ENCODE results near the gene C4orf50.

C4orf50 gene

DNA sequence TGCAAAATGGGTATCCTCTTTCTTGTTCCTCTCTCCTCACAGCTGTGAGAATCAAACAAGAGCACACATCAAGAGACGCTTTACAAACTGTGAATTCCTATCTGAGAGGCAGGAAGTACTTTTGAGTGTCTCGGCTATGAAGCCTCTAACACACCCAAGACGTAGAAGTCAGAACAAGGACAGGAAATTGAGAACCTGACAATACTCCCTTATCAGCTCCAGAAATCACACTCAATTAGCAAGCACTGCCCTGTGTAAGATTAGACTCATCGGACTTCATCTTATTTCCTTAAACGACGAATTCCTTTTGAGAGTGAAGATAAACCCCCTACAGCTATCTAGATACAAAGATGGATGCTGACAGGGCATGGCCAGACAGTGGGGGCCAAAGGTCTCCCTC, 74.7 kb downstream of the C4orf50 start:
- H3K56ac ChIP-seq (ENCODE audit: low read length): no peak overlapping the region

DNA sequence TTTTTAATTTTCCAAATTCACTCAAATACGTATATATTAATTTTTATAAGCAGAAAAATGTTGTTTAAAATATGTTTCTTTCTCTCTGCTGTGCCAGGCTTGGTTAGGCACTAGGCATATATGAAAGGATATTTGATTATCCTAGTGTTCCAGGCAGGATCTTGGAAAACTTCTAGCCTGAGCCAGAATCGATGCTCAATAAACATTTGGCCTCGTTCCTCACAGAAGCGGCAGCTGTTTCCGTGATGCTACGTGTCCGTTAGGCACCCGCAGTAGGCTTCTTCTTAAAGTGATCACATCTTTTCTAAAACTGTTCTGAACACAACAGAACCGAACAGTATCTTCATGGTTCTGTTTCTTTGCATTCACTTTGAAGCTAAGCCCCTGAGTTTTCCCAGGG, 75.3 kb downstream of the C4orf50 start:
- no peak for DNase-seq
- H3K27ac ChIP-seq (ENCODE audit: low read depth, low read length): no peak overlapping the region
- no peaks in the 10 kb centered on the region for H3K27me3 ChIP-seq (ENCODE audit: insufficient read depth, low read length, poor library complexity)
- H3K4ac ChIP-seq (ENCODE audit: low read depth, low read length): no peak overlapping the region
- no peaks in the 10 kb centered on the region for H3K36me3 ChIP-seq (ENCODE audit: control insufficient read depth, insufficient read depth, low read length)
- H3K4me2 ChIP-seq (ENCODE audit: low read length): no peak overlapping the region
- no peak overlapping the region for H4K5ac ChIP-seq (ENCODE audit: low read length)
- no peak overlapping the region for H4K8ac ChIP-seq (ENCODE audit: low read depth, low read length)
- H3K79me1 ChIP-seq (ENCODE audit: low read length): no peaks in the 10 kb centered on the region
- H3K9ac ChIP-seq (ENCODE audit: low read length): no peak overlapping the region
- no peak overlapping the region for H3K23ac ChIP-seq (ENCODE audit: low read length)
- no peak overlapping the region for H2AK5ac ChIP-seq (ENCODE audit: low read length)
- no peak overlapping the region for H2BK15ac ChIP-seq (replicated peaks; ENCODE audit: low read depth)
- no peak overlapping the region for H2BK120ac ChIP-seq (ENCODE audit: low read depth, low read length)
- no peaks in the 10 kb centered on the region for H3K79me2 ChIP-seq (ENCODE audit: control insufficient read depth, insufficient read depth, low read length)
- no peak overlapping the region for H3K56ac ChIP-seq (ENCODE audit: low read length)
- peak overlapping the region; percentile 42 for H3K18ac ChIP-seq (ENCODE audit: low read length)
- peaks cover 10% of the 10 kb centered on the region for H3K4me1 ChIP-seq (ENCODE audit: control insufficient read depth, low read depth, low read length)
- WGBS (ENCODE audit: extremely low coverage, insufficient coverage, low lambda C conversion rate): no CpG with 5 or more reads among the region's 9 CpGs
- H3K4me3 ChIP-seq (ENCODE audit: low read length): no peak overlapping the region
- H2BK5ac ChIP-seq (ENCODE audit: low read length): no peak overlapping the region

More for the DNA sequence above, 74.7 kb downstream of the C4orf50 start:
- Histone ChIP-seq H2BK5ac (ENCODE audit: low read length) (no peak overlapping the region), H4K8ac (ENCODE audit: low read depth, low read length) (no peak overlapping the region), H3K36me3 (ENCODE audit: control insufficient read depth, insufficient read depth, low read length) (no peaks in the 10 kb centered on the region), H3K79me1 (ENCODE audit: low read length) (no peaks in the 10 kb centered on the region), H3K4me1 (ENCODE audit: control insufficient read depth, low read depth, low read length) (peaks cover 10% of the 10 kb centered on the region), H3K4me2 (ENCODE audit: low read length) (no peak overlapping the region), H3K4ac (ENCODE audit: low read depth, low read length) (no peak overlapping the region), H3K9ac (ENCODE audit: low read length) (no peak overlapping the region), H4K5ac (ENCODE audit: low read length) (no peak overlapping the region), H3K27ac (ENCODE audit: low read depth, low read length) (peak overlapping the region; percentile 6), H3K18ac (ENCODE audit: low read length) (peak overlapping the region; percentile 19), H2AK5ac (ENCODE audit: low read length) (no peak overlapping the region), H2BK120ac (ENCODE audit: low read depth, low read length) (no peak overlapping the region), H2BK15ac (replicated peaks; ENCODE audit: low read depth) (no peak overlapping the region), H3K23ac (ENCODE audit: low read length) (no peak overlapping the region), H3K4me3 (ENCODE audit: low read length) (no peak overlapping the region), H3K79me2 (ENCODE audit: control insufficient read depth, insufficient read depth, low read length) (no peaks in the 10 kb centered on the region), H3K27me3 (ENCODE audit: insufficient read depth, low read length, poor library complexity) (no peaks in the 10 kb centered on the region)
- DNase-seq: peak; percentile 98
- no CpG with 5 or more reads among the region's 6 CpGs for WGBS (ENCODE audit: extremely low coverage, insufficient coverage, low lambda C conversion rate)

DNA sequence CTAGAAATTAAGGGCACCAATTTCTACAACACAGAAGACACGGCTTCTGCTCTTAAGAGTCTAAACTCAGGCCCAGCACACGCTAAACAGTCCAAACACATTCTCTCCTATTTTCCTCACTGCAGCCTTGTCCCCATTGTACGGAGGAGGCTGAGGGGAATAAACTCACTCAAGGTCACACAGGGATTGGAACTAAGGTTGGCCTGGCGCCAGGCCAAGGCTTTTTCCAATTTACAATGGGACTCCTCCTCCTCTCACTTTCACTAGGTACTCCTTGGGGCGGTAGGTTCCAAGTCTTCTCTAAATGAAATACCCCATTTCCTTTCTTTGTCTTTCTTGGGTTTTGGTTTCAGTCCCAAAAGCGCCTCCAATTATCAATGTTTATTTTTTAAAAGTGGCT, 76.6 kb downstream of the C4orf50 start:
- Histone ChIP-seq H3K4ac (ENCODE audit: low read depth, low read length) (no peak overlapping the region), H3K79me1 (ENCODE audit: low read length) (no peaks in the 10 kb centered on the region), H3K56ac (ENCODE audit: low read length) (no peak overlapping the region), H2BK15ac (replicated peaks; ENCODE audit: low read depth) (no peak overlapping the region), H4K8ac (ENCODE audit: low read depth, low read length) (no peak overlapping the region), H3K9ac (ENCODE audit: low read length) (no peak overlapping the region), H3K27me3 (ENCODE audit: insufficient read depth, low read length, poor library complexity) (no peaks in the 10 kb centered on the region), H3K18ac (ENCODE audit: low read length) (no peak overlapping the region), H2AK5ac (ENCODE audit: low read length) (no peak overlapping the region), H4K5ac (ENCODE audit: low read length) (no peak overlapping the region), H2BK5ac (ENCODE audit: low read length) (no peak overlapping the region), H3K27ac (ENCODE audit: low read depth, low read length) (no peak overlapping the region), H3K36me3 (ENCODE audit: control insufficient read depth, insufficient read depth, low read length) (no peaks in the 10 kb centered on the region), H3K79me2 (ENCODE audit: control insufficient read depth, insufficient read depth, low read length) (no peaks in the 10 kb centered on the region), H3K23ac (ENCODE audit: low read length) (no peak overlapping the region), H2BK120ac (ENCODE audit: low read depth, low read length) (no peak overlapping the region), H3K4me2 (ENCODE audit: low read length) (no peak overlapping the region), H3K4me3 (ENCODE audit: low read length) (no peak overlapping the region), H3K4me1 (ENCODE audit: control insufficient read depth, low read depth, low read length) (peaks cover 10% of the 10 kb centered on the region)
- WGBS (ENCODE audit: extremely low coverage, insufficient coverage, low lambda C conversion rate): no CpG with 5 or more reads among the region's 6 CpGs
- DNase-seq: no peak

DNA sequence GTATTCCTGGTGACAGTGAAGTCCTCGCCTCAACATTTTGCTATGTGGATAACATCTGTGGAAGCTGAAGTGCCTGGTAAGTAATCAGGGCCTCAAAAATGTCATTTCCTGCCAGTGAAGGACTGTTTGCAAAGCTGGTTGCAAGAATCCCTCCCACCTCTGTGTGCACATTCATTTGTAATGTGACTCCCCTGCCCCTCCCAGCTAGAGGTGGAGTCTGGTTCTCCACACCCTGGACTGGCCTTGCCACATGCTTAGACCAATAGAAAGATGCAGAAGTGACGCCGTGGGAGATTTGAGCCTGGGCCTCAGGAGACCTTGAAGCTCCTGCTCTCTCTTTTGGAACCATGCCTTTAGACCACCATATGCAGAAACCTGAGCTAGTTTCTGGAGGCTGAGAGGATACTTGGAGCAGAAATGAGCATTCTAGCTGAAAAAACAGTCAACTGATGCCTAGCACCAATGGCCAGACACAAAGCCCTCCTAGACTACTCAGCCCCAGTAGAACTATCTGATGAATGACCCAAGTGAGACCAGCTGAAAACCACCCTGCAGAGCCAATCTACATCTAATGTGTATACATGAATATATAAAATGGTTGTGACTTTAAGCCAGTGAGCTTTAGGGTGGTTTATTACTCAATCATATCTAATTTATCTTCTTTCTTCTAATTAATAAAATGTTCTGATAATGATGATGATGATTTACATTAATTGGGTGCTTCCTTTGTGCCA, 77.6 kb downstream of the C4orf50 start:
- Histone ChIP-seq H2AK5ac (ENCODE audit: low read length) (no peak overlapping the region), H3K36me3 (ENCODE audit: control insufficient read depth, insufficient read depth, low read length) (no peaks in the 10 kb centered on the region), H3K4me3 (ENCODE audit: low read length) (no peak overlapping the region), H3K9ac (ENCODE audit: low read length) (no peak overlapping the region), H3K4ac (ENCODE audit: low read depth, low read length) (no peak overlapping the region), H2BK5ac (ENCODE audit: low read length) (no peak overlapping the region), H3K18ac (ENCODE audit: low read length) (no peak overlapping the region), H2BK15ac (replicated peaks; ENCODE audit: low read depth) (no peak overlapping the region), H3K56ac (ENCODE audit: low read length) (no peak overlapping the region), H3K27ac (ENCODE audit: low read depth, low read length) (no peak overlapping the region), H3K79me1 (ENCODE audit: low read length) (no peaks in the 10 kb centered on the region), H4K5ac (ENCODE audit: low read length) (no peak overlapping the region), H4K8ac (ENCODE audit: low read depth, low read length) (no peak overlapping the region), H3K4me2 (ENCODE audit: low read length) (no peak overlapping the region), H3K4me1 (ENCODE audit: control insufficient read depth, low read depth, low read length) (peaks cover 10% of the 10 kb centered on the region), H3K79me2 (ENCODE audit: control insufficient read depth, insufficient read depth, low read length) (no peaks in the 10 kb centered on the region), H2BK120ac (ENCODE audit: low read depth, low read length) (no peak overlapping the region), H3K27me3 (ENCODE audit: insufficient read depth, low read length, poor library complexity) (no peaks in the 10 kb centered on the region), H3K23ac (ENCODE audit: low read length) (no peak overlapping the region)
- no CpG with 5 or more reads among the region's 3 CpGs for WGBS (ENCODE audit: extremely low coverage, insufficient coverage, low lambda C conversion rate)
- peak; percentile 91 for DNase-seq

DNA sequence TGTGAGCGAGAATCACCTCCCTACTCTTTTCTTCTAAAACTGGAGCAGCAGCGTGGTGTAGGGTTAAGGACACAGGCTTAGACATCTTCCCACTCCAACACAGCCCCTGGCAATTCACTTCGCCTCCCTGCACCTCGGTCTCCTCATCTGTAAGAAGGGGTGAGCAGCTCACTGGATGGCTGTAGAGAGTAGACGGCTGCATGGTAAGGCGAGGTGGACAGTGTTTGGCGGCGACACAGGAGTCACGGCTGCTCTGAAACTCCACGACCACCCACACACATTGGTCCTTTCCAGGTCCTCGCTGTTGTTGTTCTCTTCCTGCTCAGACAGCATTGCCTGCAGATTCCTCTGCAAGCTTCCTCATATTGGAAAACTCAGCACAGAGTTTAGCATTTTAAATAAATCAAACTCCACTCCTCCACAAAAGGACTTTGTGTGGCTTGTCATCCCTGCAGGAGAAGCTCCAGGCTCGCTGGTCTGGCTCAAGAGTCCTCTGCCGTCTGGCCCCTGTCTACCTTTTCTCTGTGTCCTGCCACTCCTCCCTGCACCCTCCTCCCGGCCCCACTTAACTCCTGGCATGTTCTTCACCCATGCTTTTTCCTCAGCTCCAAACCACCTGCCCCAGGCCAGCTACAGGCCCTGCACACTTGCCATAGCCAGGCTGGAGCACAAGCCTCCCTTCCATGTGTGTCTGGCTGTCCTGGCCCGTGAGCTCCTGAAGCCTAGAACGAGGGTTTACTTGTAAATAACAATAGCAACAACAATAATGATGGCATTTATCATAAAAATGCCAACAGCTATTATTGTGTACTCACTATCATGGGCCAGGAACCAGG, 84.0 kb downstream of the C4orf50 start:
- Histone ChIP-seq H3K4ac (ENCODE audit: low read depth, low read length) (no peak overlapping the region), H3K36me3 (ENCODE audit: control insufficient read depth, insufficient read depth, low read length) (no peaks in the 10 kb centered on the region), H3K4me3 (ENCODE audit: low read length) (no peak overlapping the region), H2BK15ac (replicated peaks; ENCODE audit: low read depth) (no peak overlapping the region), H2BK120ac (ENCODE audit: low read depth, low read length) (no peak overlapping the region), H4K5ac (ENCODE audit: low read length) (no peak overlapping the region), H3K56ac (ENCODE audit: low read length) (no peak overlapping the region), H3K23ac (ENCODE audit: low read length) (no peak overlapping the region), H3K4me2 (ENCODE audit: low read length) (no peak overlapping the region), H2AK5ac (ENCODE audit: low read length) (no peak overlapping the region), H3K79me2 (ENCODE audit: control insufficient read depth, insufficient read depth, low read length) (no peaks in the 10 kb centered on the region), H3K79me1 (ENCODE audit: low read length) (no peaks in the 10 kb centered on the region), H3K27me3 (ENCODE audit: insufficient read depth, low read length, poor library complexity) (no peaks in the 10 kb centered on the region), H3K4me1 (ENCODE audit: control insufficient read depth, low read depth, low read length) (no peaks in the 10 kb centered on the region), H4K8ac (ENCODE audit: low read depth, low read length) (no peak overlapping the region), H3K18ac (ENCODE audit: low read length) (no peak overlapping the region), H3K9ac (ENCODE audit: low read length) (no peak overlapping the region), H2BK5ac (ENCODE audit: low read length) (no peak overlapping the region), H3K27ac (ENCODE audit: low read depth, low read length) (no peak overlapping the region)
- no CpG with 5 or more reads among the region's 16 CpGs for WGBS (ENCODE audit: extremely low coverage, insufficient coverage, low lambda C conversion rate)
- no peak for DNase-seq

All from mesendoderm (in vitro differentiated cells).